MM.1S (cell line): ENCODE measurements around the gene B4GALNT1.

ENCODE experiments used
- DNase-seq: peaks from one replicate; pipeline ENCODE4 v3.0.0-alpha.2; 2015
- H2AFZ ChIP-seq: fragments of 300-600 bp; sonication (generic); 2 replicates; pipeline ENCODE4 v1.6.0; 2016; ENCODE audit warnings: antibody characterized with exemption, low read length
- H3F3A ChIP-seq: fragments of 300-600 bp; sonication (generic); 2 replicates; pipeline ENCODE4 v1.6.1; 2016; ENCODE audit warnings: mild to moderate bottlenecking, antibody characterized with exemption, low read length, moderate library complexity, mixed read lengths; ENCODE audit not compliant: insufficient read depth
- H3K27ac ChIP-seq: fragments of 300-600 bp; sonication (generic); 2 replicates; pipeline ENCODE4 v1.5.1; 2016; ENCODE audit warnings: mild to moderate bottlenecking, low read length
- H3K27me3 ChIP-seq: fragments of 300-600 bp; sonication (generic); replicated peaks from 2 replicates; pipeline ENCODE4 v1.6.0; 2016; ENCODE audit warnings: low read length; ENCODE audit not compliant: insufficient read depth
- H3K36me3 ChIP-seq: fragments of 300-600 bp; sonication (generic); replicated peaks from 2 replicates; pipeline ENCODE4 v1.6.1; 2016; ENCODE audit warnings: mild to moderate bottlenecking, low read length, mixed read lengths; ENCODE audit not compliant: insufficient read depth
- H3K4me1 ChIP-seq: fragments of 300-600 bp; sonication (generic); 2 replicates; pipeline ENCODE4 v1.6.1; 2016; ENCODE audit warnings: low read length, mixed read lengths
- H3K4me2 ChIP-seq: fragments of 300-600 bp; sonication (generic); 2 replicates; pipeline ENCODE4 v1.6.0; 2016; ENCODE audit warnings: low read depth, low read length
- H3K4me3 ChIP-seq: fragments of 300-600 bp; sonication (generic); 2 replicates; pipeline ENCODE4 v1.5.1; 2016; ENCODE audit warnings: low read length, mixed read lengths
- H3K79me2 ChIP-seq: fragments of 300-600 bp; sonication (generic); 2 replicates; pipeline ENCODE4 v1.6.1; 2016; ENCODE audit warnings: mixed run types, low read length, mixed read lengths
- H3K9ac ChIP-seq: fragments of 300-600 bp; sonication (generic); 2 replicates; pipeline ENCODE4 v1.6.1; 2016; ENCODE audit warnings: low read length, mixed read lengths
- H3K9me2 ChIP-seq: fragments of 300-600 bp; sonication (generic); replicated peaks from 2 replicates; pipeline ENCODE4 v1.6.1; 2016; ENCODE audit warnings: mild to moderate bottlenecking, low read length, mixed read lengths; ENCODE audit not compliant: insufficient read depth
- H3K9me3 ChIP-seq: fragments of 300-600 bp; sonication (generic); replicated peaks from 2 replicates; pipeline ENCODE4 v1.6.1; 2016; ENCODE audit warnings: mild to moderate bottlenecking, low read length, mixed read lengths; ENCODE audit not compliant: insufficient read depth
- H4K20me1 ChIP-seq: fragments of 300-600 bp; sonication (generic); 2 replicates; pipeline ENCODE4 v1.6.1; 2016; ENCODE audit warnings: mild to moderate bottlenecking, low read length, moderate library complexity, mixed read lengths; ENCODE audit not compliant: insufficient read depth
- CTCF ChIP-seq: fragments of 300-600 bp; sonication (generic); IDR thresholded peaks from 2 replicates; pipeline ENCODE4 v1.5.1; 2016; ENCODE audit warnings: antibody characterized with exemption, low read length, mixed read lengths
- EZH2 ChIP-seq: fragments of 300-600 bp; sonication (generic); optimal IDR thresholded peaks from 2 replicates; pipeline ENCODE3; 2017; ENCODE audit warnings: low read depth, mild to moderate bottlenecking, antibody characterized with exemption, low read length, mixed read lengths
- EZH2phosphoT487 ChIP-seq: fragments of 300-600 bp; sonication (generic); IDR thresholded peaks from 2 replicates; pipeline ENCODE4 v1.6.1; 2018; ENCODE audit warnings: antibody characterized with exemption, low read length

B4GALNT1 gene

GRCh38 chr12:57630891-57631433 is 2.0 kb downstream of the B4GALNT1 start:
- no peak overlapping the region for H3K4me3 ChIP-seq
- no peaks in the 10 kb centered on the region for H3K9me3 ChIP-seq
- H3K27me3 ChIP-seq, result no peaks in the 10 kb centered on the region
- no peaks in the 10 kb centered on the region for H3K36me3 ChIP-seq
- DNase-seq, result no peak
- peaks cover 11% of the 10 kb centered on the region; the same call in 1 of the 2 replicates for H3K4me1 ChIP-seq
- H3K4me2 ChIP-seq, result no peak overlapping the region
- no peaks in the 10 kb centered on the region for H3F3A ChIP-seq
- no peak overlapping the region for H3K9ac ChIP-seq
- no peak for TF ChIP-seq EZH2
- TF ChIP-seq EZH2phosphoT487, result no peak
- TF ChIP-seq CTCF, result no peak
- H3K79me2 ChIP-seq, result peaks cover 10% of the 10 kb centered on the region; the same call in 1 of the 2 replicates
- H3K27ac ChIP-seq, result no peak overlapping the region
- no peak overlapping the region for H2AFZ ChIP-seq
- H4K20me1 ChIP-seq, result no peaks in the 10 kb centered on the region
- no peaks in the 10 kb centered on the region for H3K9me2 ChIP-seq

GRCh38 chr12:57629897-57630471 is 3.0 kb downstream of the B4GALNT1 start:
- Histone ChIP-seq H3K9me3 (no peaks in the 10 kb centered on the region), H3K79me2 (peaks cover 10% of the 10 kb centered on the region; the same call in 1 of the 2 replicates), H3K27ac (no peak overlapping the region), H3K36me3 (no peaks in the 10 kb centered on the region), H3K4me2 (no peak overlapping the region), H3K4me1 (peaks cover 11% of the 10 kb centered on the region; the same call in 1 of the 2 replicates), H3K9me2 (no peaks in the 10 kb centered on the region), H3K27me3 (no peaks in the 10 kb centered on the region), H3K9ac (no peak overlapping the region), H3K4me3 (no peak overlapping the region), H2AFZ (no peak overlapping the region), H4K20me1 (no peaks in the 10 kb centered on the region), H3F3A (no peaks in the 10 kb centered on the region)
- DNase-seq, result no peak
- TF ChIP-seq EZH2phosphoT487, result no peak
- no peak for TF ChIP-seq EZH2
- no peak for TF ChIP-seq CTCF

- H3K4me1 ChIP-seq, result peaks cover 4% of the 10 kb centered on the region; the same call in 1 of the 2 replicates
- H3K36me3 ChIP-seq, result no peaks in the 10 kb centered on the region
- TF ChIP-seq CTCF (no peak), EZH2phosphoT487 (no peak), EZH2 (no peak)
- 0 out of 2 replicates have a peak, but pooled peaks cover 4% of the 10 kb centered on the region for H3K27me3 ChIP-seq
- H4K20me1 ChIP-seq, result no peaks in the 10 kb centered on the region
- peaks cover 10% of the 10 kb centered on the region; the same call in 1 of the 2 replicates for H3K79me2 ChIP-seq
- H3K27ac ChIP-seq, result no peak overlapping the region
- no peaks in the 10 kb centered on the region for H3F3A ChIP-seq
- H3K9me3 ChIP-seq, result no peaks in the 10 kb centered on the region
- H3K4me3 ChIP-seq, result no peak overlapping the region
- no peak overlapping the region for H3K4me2 ChIP-seq
- DNase-seq, result no peak
- no peak overlapping the region for H3K9ac ChIP-seq
- no peak overlapping the region for H2AFZ ChIP-seq
- H3K9me2 ChIP-seq, result no peaks in the 10 kb centered on the region
Measured at GRCh38 chr12:57628280-57629191, 4.5 kb downstream of the B4GALNT1 start.
